ENCODE data around the gene LGI1.

LGI1 gene

DNA sequence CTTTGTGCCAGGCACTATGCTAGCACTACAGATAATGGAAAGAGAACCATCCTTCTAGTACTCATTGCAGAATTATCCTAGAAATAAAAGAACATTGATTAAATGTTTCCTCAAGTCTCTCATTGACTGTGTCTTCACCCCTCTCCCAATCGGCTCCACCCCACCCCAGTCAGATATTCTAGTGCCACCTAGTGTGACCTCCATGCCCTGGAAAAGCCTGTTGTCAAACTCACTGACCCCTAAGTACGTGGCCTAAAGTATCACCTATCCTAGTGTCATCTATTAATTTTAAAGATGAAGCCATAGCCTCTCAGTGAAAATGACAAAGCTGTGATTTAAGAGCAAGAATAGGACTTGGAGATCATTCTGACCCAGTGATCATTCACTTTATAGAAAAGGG lies 26.3 kb downstream of the LGI1 start:
- Histone ChIP-seq H3K18ac (ENCODE audit: low read length) (no peak overlapping the region), H3K9me3 (ENCODE audit: insufficient read depth, low read depth, low read length) (no peaks in the 10 kb centered on the region), H3K27me3 (ENCODE audit: insufficient read depth, low read length) (no peaks in the 10 kb centered on the region), H3K79me1 (ENCODE audit: low read length) (no peaks in the 10 kb centered on the region), H2AFZ (ENCODE audit: insufficient read depth, low read length, poor library complexity) (no peak overlapping the region), H2AK5ac (ENCODE audit: low read length) (no peak overlapping the region), H4K91ac (ENCODE audit: low read depth, low read length) (no peak overlapping the region), H2BK5ac (ENCODE audit: low read depth, low read length, poor library complexity) (no peak overlapping the region), H3K4me1 (ENCODE audit: control insufficient read depth in 1 of 2, insufficient read depth in 2 of 2, low read length in 2 of 2) (no peaks in the 10 kb centered on the region), H3K23ac (ENCODE audit: low read length) (no peak overlapping the region), H3K4ac (ENCODE audit: low read depth, low read length) (no peak overlapping the region), H3K9ac (ENCODE audit: low read length) (no peak overlapping the region), H3K36me3 (ENCODE audit: control insufficient read depth in 1 of 2, insufficient read depth in 2 of 2, low read length in 2 of 2) (no peaks in the 10 kb centered on the region), H2BK12ac (ENCODE audit: low read length) (no peak overlapping the region), H4K12ac (ENCODE audit: low read depth, low read length) (no peak overlapping the region), H3K27ac (ENCODE audit: low read depth, low read length) (no peak overlapping the region), H3K79me2 (ENCODE audit: control insufficient read depth, insufficient read depth, low read length, poor library complexity) (no peaks in the 10 kb centered on the region), H3K4me2 (ENCODE audit: low read length) (no peak overlapping the region), H4K8ac (ENCODE audit: low read depth, low read length) (no peak overlapping the region), H3K4me3 (ENCODE audit: low read depth, low read length) (no peak overlapping the region), H3K14ac (ENCODE audit: low read length) (no peak overlapping the region), H2BK120ac (ENCODE audit: insufficient read depth, low read length, poor library complexity) (no peak overlapping the region)
- DNase-seq: no peak
- WGBS (ENCODE audit: extremely low coverage, insufficient coverage, insufficient read length): no CpG with 5 or more reads among the region's 2 CpGs

DNA sequence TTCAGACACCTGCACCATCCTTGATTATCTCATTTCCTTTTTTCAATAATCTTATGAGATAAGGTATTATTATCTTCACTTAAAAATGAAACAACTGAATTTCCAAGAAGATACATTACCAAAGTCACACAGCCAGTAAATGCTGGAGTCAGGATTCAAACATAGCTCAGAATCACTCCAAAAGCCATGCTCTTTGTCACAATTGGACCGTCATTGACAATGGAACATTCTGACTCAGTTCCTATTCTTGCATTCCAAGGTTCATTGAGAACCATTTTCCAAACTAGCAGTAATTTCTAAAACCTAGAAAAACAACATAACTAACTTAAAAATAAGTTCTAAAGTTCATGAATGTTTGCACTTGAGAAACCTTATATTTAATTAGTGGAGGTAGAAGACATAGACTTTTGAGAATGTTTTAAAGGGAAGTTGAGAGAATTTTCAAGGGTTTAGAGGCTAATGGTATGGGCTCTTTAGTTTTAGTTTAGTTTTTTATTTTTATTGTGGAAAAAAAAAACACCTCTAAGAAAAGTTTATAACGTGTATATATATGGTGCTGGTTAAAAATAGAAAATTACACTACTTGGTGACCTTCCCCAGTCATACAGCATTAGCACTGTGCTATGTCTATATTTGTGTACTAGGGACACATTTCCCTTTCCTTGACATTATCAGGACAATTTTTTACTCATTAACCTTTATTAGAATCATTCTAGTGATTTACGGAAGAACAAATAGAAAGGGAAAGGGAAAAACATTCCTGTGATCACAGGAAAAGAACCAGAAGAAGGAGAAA lies 30.9 kb downstream of the LGI1 start:
- H3K9ac ChIP-seq (ENCODE audit: low read length): no peak overlapping the region
- no peaks in the 10 kb centered on the region for H3K27me3 ChIP-seq (ENCODE audit: insufficient read depth, low read length)
- no peak overlapping the region for H2BK5ac ChIP-seq (ENCODE audit: low read depth, low read length, poor library complexity)
- H2BK120ac ChIP-seq (ENCODE audit: insufficient read depth, low read length, poor library complexity): no peak overlapping the region
- H4K91ac ChIP-seq (ENCODE audit: low read depth, low read length): no peak overlapping the region
- no peaks in the 10 kb centered on the region for H3K36me3 ChIP-seq (ENCODE audit: control insufficient read depth in 1 of 2, insufficient read depth in 2 of 2, low read length in 2 of 2)
- no peak overlapping the region for H2AFZ ChIP-seq (ENCODE audit: insufficient read depth, low read length, poor library complexity)
- H2BK12ac ChIP-seq (ENCODE audit: low read length): no peak overlapping the region
- H3K9me3 ChIP-seq (ENCODE audit: insufficient read depth, low read depth, low read length): no peaks in the 10 kb centered on the region
- H4K8ac ChIP-seq (ENCODE audit: low read depth, low read length): no peak overlapping the region
- no peaks in the 10 kb centered on the region for H3K79me2 ChIP-seq (ENCODE audit: control insufficient read depth, insufficient read depth, low read length, poor library complexity)
- peaks cover 2% of the 10 kb centered on the region for H3K79me1 ChIP-seq (ENCODE audit: low read length)
- H3K4me1 ChIP-seq (ENCODE audit: control insufficient read depth in 1 of 2, insufficient read depth in 2 of 2, low read length in 2 of 2): peaks cover 0 to 2% of the 10 kb centered on the region in 2 experiments
- no peak overlapping the region for H3K4me2 ChIP-seq (ENCODE audit: low read length)
- H2AK5ac ChIP-seq (ENCODE audit: low read length): no peak overlapping the region
- no peak overlapping the region for H3K18ac ChIP-seq (ENCODE audit: low read length)
- H3K14ac ChIP-seq (ENCODE audit: low read length): no peak overlapping the region
- no peak overlapping the region for H3K4me3 ChIP-seq (ENCODE audit: low read depth, low read length)
- H3K27ac ChIP-seq (ENCODE audit: low read depth, low read length): no peak overlapping the region
- H3K23ac ChIP-seq (ENCODE audit: low read length): no peak overlapping the region
- H4K12ac ChIP-seq (ENCODE audit: low read depth, low read length): no peak overlapping the region
- no CpG with 5 or more reads among the region's 3 CpGs for WGBS (ENCODE audit: extremely low coverage, insufficient coverage, insufficient read length)
- no peak for DNase-seq
- H3K4ac ChIP-seq (ENCODE audit: low read depth, low read length): no peak overlapping the region

GRCh38 chr10:93790439-93790838 lies 32.7 kb downstream of the LGI1 start:
- H3K9ac ChIP-seq (ENCODE audit: low read length): no peak overlapping the region
- H3K79me2 ChIP-seq (ENCODE audit: control insufficient read depth, insufficient read depth, low read length, poor library complexity): no peaks in the 10 kb centered on the region
- H2AFZ ChIP-seq (ENCODE audit: insufficient read depth, low read length, poor library complexity): no peak overlapping the region
- H3K4me3 ChIP-seq (ENCODE audit: low read depth, low read length): no peak overlapping the region
- no peak overlapping the region for H2BK12ac ChIP-seq (ENCODE audit: low read length)
- H2BK120ac ChIP-seq (ENCODE audit: insufficient read depth, low read length, poor library complexity): no peak overlapping the region
- H4K12ac ChIP-seq (ENCODE audit: low read depth, low read length): no peak overlapping the region
- no peak overlapping the region for H3K14ac ChIP-seq (ENCODE audit: low read length)
- H3K79me1 ChIP-seq (ENCODE audit: low read length): peaks cover 4% of the 10 kb centered on the region
- no peak overlapping the region for H3K18ac ChIP-seq (ENCODE audit: low read length)
- no CpG with 5 or more reads among the region's 3 CpGs for whole genome bisulfite sequencing (ENCODE audit: extremely low coverage, insufficient coverage, insufficient read length)
- no peaks in the 10 kb centered on the region for H3K27me3 ChIP-seq (ENCODE audit: insufficient read depth, low read length)
- no peak for DNase-seq
- H3K23ac ChIP-seq (ENCODE audit: low read length): no peak overlapping the region
- H3K9me3 ChIP-seq (ENCODE audit: insufficient read depth, low read depth, low read length): no peaks in the 10 kb centered on the region
- no peak overlapping the region for H4K91ac ChIP-seq (ENCODE audit: low read depth, low read length)
- no peak overlapping the region for H2AK5ac ChIP-seq (ENCODE audit: low read length)
- H4K8ac ChIP-seq (ENCODE audit: low read depth, low read length): no peak overlapping the region
- peaks cover 0 to 2% of the 10 kb centered on the region in 2 experiments for H3K36me3 ChIP-seq (ENCODE audit: control insufficient read depth in 1 of 2, insufficient read depth in 2 of 2, low read length in 2 of 2)
- no peak overlapping the region for H3K4ac ChIP-seq (ENCODE audit: low read depth, low read length)
- H2BK5ac ChIP-seq (ENCODE audit: low read depth, low read length, poor library complexity): no peak overlapping the region
- no peak overlapping the region for H3K27ac ChIP-seq (ENCODE audit: low read depth, low read length)
- H3K4me1 ChIP-seq (ENCODE audit: control insufficient read depth in 1 of 2, insufficient read depth in 2 of 2, low read length in 2 of 2): peaks cover 0 to 2% of the 10 kb centered on the region in 2 experiments
- no peak overlapping the region for H3K4me2 ChIP-seq (ENCODE audit: low read length)

GRCh38 chr10:93796167-93796566 lies 38.4 kb downstream of the LGI1 start:
- Histone ChIP-seq H3K4me3 (ENCODE audit: low read depth, low read length) (no peak overlapping the region), H4K8ac (ENCODE audit: low read depth, low read length) (no peak overlapping the region), H3K14ac (ENCODE audit: low read length) (no peak overlapping the region), H3K18ac (ENCODE audit: low read length) (no peak overlapping the region), H3K4me1 (ENCODE audit: control insufficient read depth in 1 of 2, insufficient read depth in 2 of 2, low read length in 2 of 2) (peaks cover 0 to 5% of the 10 kb centered on the region in 2 experiments), H3K4ac (ENCODE audit: low read depth, low read length) (no peak overlapping the region), H4K91ac (ENCODE audit: low read depth, low read length) (no peak overlapping the region), H3K9me3 (ENCODE audit: insufficient read depth, low read depth, low read length) (no peaks in the 10 kb centered on the region), H2BK5ac (ENCODE audit: low read depth, low read length, poor library complexity) (no peak overlapping the region), H3K9ac (ENCODE audit: low read length) (no peak overlapping the region), H2BK120ac (ENCODE audit: insufficient read depth, low read length, poor library complexity) (no peak overlapping the region), H2BK12ac (ENCODE audit: low read length) (no peak overlapping the region), H3K36me3 (ENCODE audit: control insufficient read depth in 1 of 2, insufficient read depth in 2 of 2, low read length in 2 of 2) (peaks cover 0 to 2% of the 10 kb centered on the region in 2 experiments), H3K79me1 (ENCODE audit: low read length) (peaks cover 5% of the 10 kb centered on the region), H3K79me2 (ENCODE audit: control insufficient read depth, insufficient read depth, low read length, poor library complexity) (no peaks in the 10 kb centered on the region), H3K23ac (ENCODE audit: low read length) (no peak overlapping the region), H3K27ac (ENCODE audit: low read depth, low read length) (peak overlapping the region; percentile 55), H2AFZ (ENCODE audit: insufficient read depth, low read length, poor library complexity) (no peak overlapping the region), H2AK5ac (ENCODE audit: low read length) (no peak overlapping the region), H3K27me3 (ENCODE audit: insufficient read depth, low read length) (no peaks in the 10 kb centered on the region), H4K12ac (ENCODE audit: low read depth, low read length) (no peak overlapping the region), H3K4me2 (ENCODE audit: low read length) (no peak overlapping the region)
- no peak for DNase-seq
- no CpG with 5 or more reads among the region's 2 CpGs for WGBS (ENCODE audit: extremely low coverage, insufficient coverage, insufficient read length)

Data from trophoblast cell (in vitro differentiated cells and primary cell).